Nephron (organoid): ENCODE results near the gene CASP1.
"Not testable (repeated sequence)": the region's sequence is repeated elsewhere in the genome, so short reads cannot be mapped to it uniquely, and the experiment has no call there.

Source experiments
- H3K27ac Mint-ChIP-seq, 3 experiments: 2 replicates each; pipeline ENCODE4 v1.8.0; 2020; ENCODE audit warnings: mixed read lengths in 3 of 3, mild to moderate bottlenecking in 2 of 3, moderate library complexity in 1 of 3
- H3K27me3 Mint-ChIP-seq: 2 replicates; pipeline ENCODE4 v1.8.0; 2021; ENCODE audit warnings: low read depth, mild to moderate bottlenecking, moderate library complexity, mixed read lengths
- H3K36me3 Mint-ChIP-seq: 2 replicates; pipeline ENCODE4 v1.8.0; 2020; ENCODE audit warnings: low read depth, mixed read lengths
- H3K4me1 Mint-ChIP-seq: 2 replicates; pipeline ENCODE4 v1.8.0; 2020; ENCODE audit warnings: mixed read lengths
- H3K4me3 Mint-ChIP-seq, 3 experiments: 2 replicates each; pipeline ENCODE4 v1.8.0; 2020; ENCODE audit warnings: mild to moderate bottlenecking in 3 of 3, mixed read lengths in 3 of 3, moderate library complexity in 2 of 3
- H3K9me3 Mint-ChIP-seq: 2 replicates; pipeline ENCODE4 v1.8.0; 2020; ENCODE audit warnings: mixed read lengths
- CTCF ChIP-seq, 3 experiments: fragments of 200-600 bp; sonication (generic); IDR thresholded peaks; one replicate each; pipeline ENCODE4 v1.5.0; 2021; ENCODE audit warnings: antibody characterized with exemption in 3 of 3; ENCODE audit not compliant: unreplicated experiment in 3 of 3

Gene CASP1

GRCh38 chr11:105073456-105074165 lies 38.7 kb upstream of the CASP1 start:
- no peaks in the 10 kb centered on the region for H3K36me3 Mint-ChIP-seq

GRCh38 chr11:105072080-105072479 lies 37.1 kb upstream of the CASP1 start:
- not testable (repeated sequence) for H3K27me3 Mint-ChIP-seq, H3K4me1 Mint-ChIP-seq, H3K27ac Mint-ChIP-seq, H3K9me3 Mint-ChIP-seq, H3K36me3 Mint-ChIP-seq, H3K4me3 Mint-ChIP-seq

More at GRCh38 chr11:105073456-105074165, 38.7 kb upstream of the CASP1 start:
- TF ChIP-seq CTCF (IDR thresholded peaks at IDR 0.05; ENCODE audit: unreplicated experiment in 3 of 3) = no peak
- Mint-ChIP-seq H3K4me3 (no peak overlapping the region), H3K4me1 (no peaks in the 10 kb centered on the region), H3K27me3 (no peaks in the 10 kb centered on the region), H3K9me3 (no peaks in the 10 kb centered on the region), H3K27ac (no peak overlapping the region)

GRCh38 chr11:105071089-105071732 lies 36.3 kb upstream of the CASP1 start:
- Mint-ChIP-seq H3K36me3 (no peaks in the 10 kb centered on the region), H3K27me3 (no peaks in the 10 kb centered on the region), H3K4me1 (no peaks in the 10 kb centered on the region), H3K27ac (no peak overlapping the region), H3K9me3 (no peaks in the 10 kb centered on the region), H3K4me3 (no peak overlapping the region)
- no peak for TF ChIP-seq CTCF (IDR thresholded peaks at IDR 0.05; ENCODE audit: unreplicated experiment in 3 of 3)

- no peaks in the 10 kb centered on the region for H3K9me3 Mint-ChIP-seq
- no peaks in the 10 kb centered on the region for H3K27me3 Mint-ChIP-seq
- TF ChIP-seq CTCF (IDR thresholded peaks at IDR 0.05; ENCODE audit: unreplicated experiment in 3 of 3) = no peak
- no peak overlapping the region for H3K4me3 Mint-ChIP-seq
- no peaks in the 10 kb centered on the region for H3K4me1 Mint-ChIP-seq
- no peaks in the 10 kb centered on the region for H3K36me3 Mint-ChIP-seq
- H3K27ac Mint-ChIP-seq = no peak overlapping the region
These were observed 35.4 kb upstream of the CASP1 start for GRCh38 chr11:105070306-105070705.

GRCh38 chr11:105069749-105070148 lies 34.8 kb upstream of the CASP1 start:
- H3K9me3 Mint-ChIP-seq, H3K27me3 Mint-ChIP-seq, H3K4me3 Mint-ChIP-seq, H3K36me3 Mint-ChIP-seq, H3K4me1 Mint-ChIP-seq, H3K27ac Mint-ChIP-seq: not testable (repeated sequence)

- H3K4me3 Mint-ChIP-seq, H3K9me3 Mint-ChIP-seq, H3K36me3 Mint-ChIP-seq, H3K27me3 Mint-ChIP-seq, H3K4me1 Mint-ChIP-seq, H3K27ac Mint-ChIP-seq: not testable (repeated sequence)
These were observed 28.4 kb upstream of the CASP1 start for GRCh38 chr11:105063245-105063941.

GRCh38 chr11:105057432-105057831 lies 22.5 kb upstream of the CASP1 start:
- Mint-ChIP-seq H3K27ac (no peak overlapping the region), H3K9me3 (no peaks in the 10 kb centered on the region), H3K27me3 (no peaks in the 10 kb centered on the region), H3K4me3 (no peak overlapping the region), H3K4me1 (no peaks in the 10 kb centered on the region), H3K36me3 (no peaks in the 10 kb centered on the region)
- TF ChIP-seq CTCF (IDR thresholded peaks at IDR 0.05; ENCODE audit: unreplicated experiment in 3 of 3) = no peak
